OCI-LY3 (cell line): ENCODE data around the gene NHERF2.

Experiments used
- H2AFZ ChIP-seq: fragments of 200-600, 300-600 bp; shearing (Covaris generic); 2 replicates; pipeline ENCODE4 v1.6.0; 2014; ENCODE audit warnings: antibody characterized with exemption, low read depth, low read length
- H3K27ac ChIP-seq: fragments of 200-600, 300-600 bp; sonication (generic); 2 replicates; pipeline ENCODE4 v1.5.1; 2014; ENCODE audit warnings: mild to moderate bottlenecking, low read length, moderate library complexity, mixed read lengths
- H3K27me3 ChIP-seq: fragments of 200-600, 300-600 bp; sonication (generic); 2 replicates; pipeline ENCODE4 v1.6.1; 2014; ENCODE audit warnings: low read depth, low read length, mixed read lengths
- H3K36me3 ChIP-seq: fragments of 200-600, 300-600 bp; sonication (generic); replicated peaks from 2 replicates; pipeline ENCODE3; 2014; ENCODE audit warnings: low read depth, low read length, mixed read lengths
- H3K4me1 ChIP-seq: fragments of 300-600, 200-600 bp; sonication (generic); 2 replicates; pipeline ENCODE4 v1.6.1; 2014; ENCODE audit warnings: low read length, mixed read lengths
- H3K4me2 ChIP-seq: fragments of 200-600, 300-600 bp; sonication (generic); 2 replicates; pipeline ENCODE4 v1.6.1; 2014; ENCODE audit warnings: low read length, mixed read lengths
- H3K4me3 ChIP-seq: fragments of 300-600, 200-600 bp; sonication (generic); 2 replicates; pipeline ENCODE4 v1.5.1; 2014; ENCODE audit warnings: antibody characterized with exemption, mild to moderate bottlenecking, low read length, moderate library complexity
- H3K79me2 ChIP-seq: fragments of 300-600, 200-600 bp; shearing (Covaris generic); 2 replicates; pipeline ENCODE4 v1.6.1; 2014; ENCODE audit warnings: mild to moderate bottlenecking, low read length, mixed read lengths
- H3K9ac ChIP-seq: fragments of 300-600, 200-600 bp; shearing (Covaris generic); 2 replicates; pipeline ENCODE4 v1.6.0; 2014; ENCODE audit warnings: mild to moderate bottlenecking, low read length, moderate library complexity
- H3K9me3 ChIP-seq: fragments of 200-600, 300-600 bp; shearing (Covaris generic); 2 replicates; pipeline ENCODE4 v1.6.1; 2014; ENCODE audit warnings: low read length, mixed read lengths; ENCODE audit not compliant: insufficient read depth
- H4K20me1 ChIP-seq: fragments of 200-600, 300-600 bp; sonication (generic); 2 replicates; pipeline ENCODE4 v1.6.1; 2016; ENCODE audit warnings: low read length, mixed read lengths; ENCODE audit not compliant: insufficient read depth
- EZH2phosphoT487 ChIP-seq: fragments of 200-600 bp; shearing (Covaris generic); IDR thresholded peaks from 2 replicates; pipeline ENCODE4 v1.6.1; 2018; ENCODE audit warnings: antibody characterized with exemption, mixed run types, low read depth
- TF ChIP-seq, protein P1 (sequence below): fragments of 200-600, 300-600 bp; sonication (generic); IDR thresholded peaks from 2 replicates; pipeline ENCODE4 v1.5.1; 2014; ENCODE audit warnings: antibody characterized with exemption, low read length, low read depth

The NHERF2 gene

DNA sequence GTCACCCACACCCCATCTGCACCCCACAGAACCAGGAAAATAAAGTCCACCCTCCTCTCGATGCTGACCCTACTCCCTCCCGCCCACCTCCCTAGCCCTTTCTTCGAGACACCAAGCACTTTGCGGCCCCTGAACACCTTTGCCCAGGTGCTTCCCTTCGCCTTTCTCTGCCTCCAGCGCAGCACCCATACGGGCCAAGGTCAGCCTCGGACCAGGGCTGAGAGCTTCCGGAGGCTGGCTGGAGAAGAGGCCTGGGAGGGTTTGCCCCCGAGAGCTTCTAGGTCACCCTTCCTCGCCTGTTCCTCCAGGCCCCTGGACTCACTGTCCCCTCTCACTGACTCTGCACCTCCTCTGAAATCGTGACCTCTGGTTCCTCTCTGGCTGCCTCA lies 2.7 kb upstream of the NHERF2 start:
- H3K9ac ChIP-seq: no peak overlapping the region
- no peaks in the 10 kb centered on the region for H3K9me3 ChIP-seq
- H3K27me3 ChIP-seq: peaks cover 28% of the 10 kb centered on the region
- no peak overlapping the region for H2AFZ ChIP-seq
- no peak overlapping the region for H3K4me3 ChIP-seq
- H3K79me2 ChIP-seq: no peaks in the 10 kb centered on the region
- no peak for TF ChIP-seq EZH2phosphoT487
- TF ChIP-seq, protein P1, sequence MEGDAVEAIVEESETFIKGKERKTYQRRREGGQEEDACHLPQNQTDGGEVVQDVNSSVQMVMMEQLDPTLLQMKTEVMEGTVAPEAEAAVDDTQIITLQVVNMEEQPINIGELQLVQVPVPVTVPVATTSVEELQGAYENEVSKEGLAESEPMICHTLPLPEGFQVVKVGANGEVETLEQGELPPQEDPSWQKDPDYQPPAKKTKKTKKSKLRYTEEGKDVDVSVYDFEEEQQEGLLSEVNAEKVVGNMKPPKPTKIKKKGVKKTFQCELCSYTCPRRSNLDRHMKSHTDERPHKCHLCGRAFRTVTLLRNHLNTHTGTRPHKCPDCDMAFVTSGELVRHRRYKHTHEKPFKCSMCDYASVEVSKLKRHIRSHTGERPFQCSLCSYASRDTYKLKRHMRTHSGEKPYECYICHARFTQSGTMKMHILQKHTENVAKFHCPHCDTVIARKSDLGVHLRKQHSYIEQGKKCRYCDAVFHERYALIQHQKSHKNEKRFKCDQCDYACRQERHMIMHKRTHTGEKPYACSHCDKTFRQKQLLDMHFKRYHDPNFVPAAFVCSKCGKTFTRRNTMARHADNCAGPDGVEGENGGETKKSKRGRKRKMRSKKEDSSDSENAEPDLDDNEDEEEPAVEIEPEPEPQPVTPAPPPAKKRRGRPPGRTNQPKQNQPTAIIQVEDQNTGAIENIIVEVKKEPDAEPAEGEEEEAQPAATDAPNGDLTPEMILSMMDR: no peak
- peaks cover 10% of the 10 kb centered on the region; the same call in 1 of the 2 replicates for H3K4me1 ChIP-seq
- peak overlapping the region; percentile 93; the same call in 1 of the 2 replicates for H3K4me2 ChIP-seq
- no peaks in the 10 kb centered on the region for H3K36me3 ChIP-seq
- no peak overlapping the region for H3K27ac ChIP-seq
- no peaks in the 10 kb centered on the region for H4K20me1 ChIP-seq

DNA sequence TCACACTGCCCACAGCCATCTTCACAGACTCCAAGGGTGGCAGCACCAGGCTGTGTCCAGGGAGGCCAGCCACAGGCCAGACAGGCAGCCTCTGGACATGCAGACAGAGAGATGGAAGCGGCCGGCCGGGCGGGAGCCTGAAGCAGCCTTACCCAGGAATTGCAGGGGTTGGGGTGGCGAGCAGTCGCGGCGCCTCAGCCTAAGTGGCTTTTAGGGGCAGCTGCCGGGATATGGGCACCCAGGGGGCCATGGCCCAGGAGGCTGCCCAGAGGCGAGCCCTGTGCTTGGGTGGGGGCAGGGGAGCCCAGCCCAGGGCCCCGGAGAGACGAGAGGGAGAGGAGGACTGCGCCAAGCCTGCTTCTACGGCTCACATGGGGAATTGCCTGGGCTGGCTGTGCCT lies 1.5 kb upstream of the NHERF2 start:
- no peak overlapping the region for H3K27ac ChIP-seq
- H3K9me3 ChIP-seq: no peaks in the 10 kb centered on the region
- no peaks in the 10 kb centered on the region for H3K79me2 ChIP-seq
- peaks cover 28% of the 10 kb centered on the region for H3K27me3 ChIP-seq
- no peak overlapping the region for H3K9ac ChIP-seq
- no peak overlapping the region for H2AFZ ChIP-seq
- peaks cover 10% of the 10 kb centered on the region; the same call in 1 of the 2 replicates for H3K4me1 ChIP-seq
- H3K4me2 ChIP-seq: no peak overlapping the region
- H4K20me1 ChIP-seq: no peaks in the 10 kb centered on the region
- H3K36me3 ChIP-seq: no peaks in the 10 kb centered on the region
- no peak overlapping the region for H3K4me3 ChIP-seq
- no peak for TF ChIP-seq EZH2phosphoT487
- TF ChIP-seq, protein P1: no peak

DNA sequence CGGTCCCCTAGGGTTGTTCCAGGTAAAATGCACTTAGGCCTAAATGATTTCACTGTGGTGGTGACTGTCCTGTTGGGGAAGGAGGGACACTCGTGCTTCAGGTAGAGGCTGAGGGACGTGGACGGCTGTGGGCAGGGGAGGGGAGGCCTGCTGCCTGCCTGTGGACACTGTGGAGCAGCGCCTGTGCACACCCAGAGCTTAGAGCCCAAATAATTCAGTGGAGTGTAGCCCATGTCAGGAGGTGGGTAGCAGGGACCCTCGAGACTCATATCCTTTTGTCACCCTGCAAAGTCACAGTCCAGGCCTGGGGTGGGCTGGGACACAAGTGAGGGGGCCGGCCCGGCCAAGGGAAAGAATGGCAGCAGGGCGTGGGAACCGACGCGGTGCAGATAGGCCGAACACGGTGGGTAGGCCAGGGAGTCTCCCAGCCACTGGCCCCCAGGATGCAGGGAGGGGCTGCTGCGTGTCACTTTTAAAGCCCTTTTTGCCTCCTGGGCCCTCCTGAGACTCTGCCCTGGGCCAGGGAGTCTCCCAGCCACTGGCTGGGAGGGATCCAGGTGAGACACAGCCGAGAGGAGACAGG lies 733 bp upstream of the NHERF2 start:
- H4K20me1 ChIP-seq: no peaks in the 10 kb centered on the region
- H3K27me3 ChIP-seq: peaks cover 28% of the 10 kb centered on the region
- no peaks in the 10 kb centered on the region for H3K36me3 ChIP-seq
- H3K79me2 ChIP-seq: no peaks in the 10 kb centered on the region
- no peak overlapping the region for H2AFZ ChIP-seq
- peaks cover 10% of the 10 kb centered on the region; the same call in 1 of the 2 replicates for H3K4me1 ChIP-seq
- no peaks in the 10 kb centered on the region for H3K9me3 ChIP-seq
- no peak overlapping the region; the same call in 1 of the 2 replicates for H3K4me3 ChIP-seq
- no peak for TF ChIP-seq EZH2phosphoT487
- TF ChIP-seq, protein P1: no peak
- H3K27ac ChIP-seq: no peak overlapping the region
- no peak overlapping the region for H3K9ac ChIP-seq
- no peak overlapping the region for H3K4me2 ChIP-seq

DNA sequence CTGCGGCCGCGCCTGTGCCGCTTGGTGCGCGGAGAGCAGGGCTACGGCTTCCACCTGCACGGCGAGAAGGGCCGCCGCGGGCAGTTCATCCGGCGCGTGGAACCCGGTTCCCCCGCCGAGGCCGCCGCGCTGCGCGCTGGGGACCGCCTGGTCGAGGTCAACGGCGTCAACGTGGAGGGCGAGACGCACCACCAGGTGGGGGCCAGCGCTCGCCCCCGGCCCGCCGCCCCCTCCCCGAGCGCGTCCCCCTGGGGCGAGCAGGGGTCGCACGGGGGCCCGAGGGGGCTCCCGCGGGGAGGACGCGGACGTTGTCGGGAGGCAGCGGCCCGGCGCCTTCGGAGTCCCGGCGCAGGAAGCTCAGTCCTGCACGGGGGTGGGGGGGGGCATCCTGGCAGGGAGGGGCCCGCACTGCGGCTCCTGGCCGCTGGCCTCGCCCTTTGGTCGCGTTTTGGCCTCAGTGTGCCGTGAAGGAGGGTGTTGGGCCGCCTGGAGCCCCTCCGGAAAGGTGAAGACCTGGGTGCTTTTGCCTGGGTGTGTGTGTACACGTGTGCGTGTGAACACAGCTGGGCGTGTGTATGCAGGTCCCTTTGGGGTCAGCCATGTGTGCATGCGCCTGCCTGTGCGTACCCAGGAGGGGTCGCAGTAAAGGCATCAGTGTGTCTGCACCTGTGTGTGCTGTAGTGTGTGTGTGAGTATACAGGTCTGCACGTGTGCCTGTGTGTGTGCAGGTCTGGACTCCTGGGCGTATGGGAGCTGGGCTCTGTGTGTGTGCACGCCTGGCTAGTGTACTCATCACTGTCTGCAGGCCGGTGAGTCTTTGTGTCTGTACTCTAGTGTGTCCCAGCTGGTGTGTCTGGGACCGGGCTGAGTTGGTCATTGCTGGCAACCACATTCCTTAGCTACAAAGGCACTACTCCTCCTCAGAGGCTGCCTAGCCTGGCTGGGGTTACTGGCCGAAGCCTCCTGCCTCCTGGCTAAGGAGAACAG lies 615 bp downstream of the NHERF2 start:
- H4K20me1 ChIP-seq: no peaks in the 10 kb centered on the region
- no peaks in the 10 kb centered on the region for H3K36me3 ChIP-seq
- peak overlapping the region; percentile 50 for H3K4me2 ChIP-seq
- peak overlapping the region; percentile 70 for H3K4me3 ChIP-seq
- no peaks in the 10 kb centered on the region for H3K79me2 ChIP-seq
- TF ChIP-seq EZH2phosphoT487: no peak
- TF ChIP-seq, protein P1: no peak
- no peak overlapping the region for H3K27ac ChIP-seq
- H3K9ac ChIP-seq: no peak overlapping the region
- peaks cover 12% of the 10 kb centered on the region for H3K4me1 ChIP-seq
- no peak overlapping the region for H2AFZ ChIP-seq
- peaks cover 28% of the 10 kb centered on the region for H3K27me3 ChIP-seq
- no peaks in the 10 kb centered on the region for H3K9me3 ChIP-seq
